ENCODE data around the gene TBCD. TPM values are rescaled to one million over a fixed set of nuclear protein-coding genes. Genes with fewer than 3 reads are reported as not detected.

Gene TBCD
- total RNA-seq, 4 donors from 2014 or later = 30.5 to 94.3 (median 51.8) TPM

DNA sequence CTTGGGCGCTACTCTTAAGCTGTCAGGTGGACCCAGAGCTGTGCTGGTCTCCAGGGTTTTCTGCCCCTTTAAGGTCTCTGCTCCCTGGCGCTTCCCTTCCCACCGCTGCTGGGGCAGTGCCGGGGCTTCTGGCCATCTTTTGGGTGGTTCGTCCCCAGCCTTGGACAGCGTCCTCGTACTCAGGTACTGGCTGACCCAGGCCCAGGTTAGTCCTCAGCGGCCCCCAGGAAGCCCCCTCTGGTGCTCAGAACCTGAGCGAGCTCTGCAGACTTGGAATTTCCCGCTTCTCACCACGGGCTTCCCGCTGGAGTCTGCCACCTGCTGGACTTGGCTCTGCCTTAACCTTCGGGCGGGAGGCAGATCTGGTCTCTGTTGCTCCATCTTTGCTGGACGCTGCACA lies 182.0 kb downstream of the TBCD start:
- TF ChIP-seq, protein P1, sequence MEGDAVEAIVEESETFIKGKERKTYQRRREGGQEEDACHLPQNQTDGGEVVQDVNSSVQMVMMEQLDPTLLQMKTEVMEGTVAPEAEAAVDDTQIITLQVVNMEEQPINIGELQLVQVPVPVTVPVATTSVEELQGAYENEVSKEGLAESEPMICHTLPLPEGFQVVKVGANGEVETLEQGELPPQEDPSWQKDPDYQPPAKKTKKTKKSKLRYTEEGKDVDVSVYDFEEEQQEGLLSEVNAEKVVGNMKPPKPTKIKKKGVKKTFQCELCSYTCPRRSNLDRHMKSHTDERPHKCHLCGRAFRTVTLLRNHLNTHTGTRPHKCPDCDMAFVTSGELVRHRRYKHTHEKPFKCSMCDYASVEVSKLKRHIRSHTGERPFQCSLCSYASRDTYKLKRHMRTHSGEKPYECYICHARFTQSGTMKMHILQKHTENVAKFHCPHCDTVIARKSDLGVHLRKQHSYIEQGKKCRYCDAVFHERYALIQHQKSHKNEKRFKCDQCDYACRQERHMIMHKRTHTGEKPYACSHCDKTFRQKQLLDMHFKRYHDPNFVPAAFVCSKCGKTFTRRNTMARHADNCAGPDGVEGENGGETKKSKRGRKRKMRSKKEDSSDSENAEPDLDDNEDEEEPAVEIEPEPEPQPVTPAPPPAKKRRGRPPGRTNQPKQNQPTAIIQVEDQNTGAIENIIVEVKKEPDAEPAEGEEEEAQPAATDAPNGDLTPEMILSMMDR (IDR thresholded peaks at IDR 0.05) = no peak
- ATAC-seq (ENCODE audit: low FRiP score) = no peak
- peak; percentile 16 for DNase-seq (ENCODE audit: low spot score)

DNA sequence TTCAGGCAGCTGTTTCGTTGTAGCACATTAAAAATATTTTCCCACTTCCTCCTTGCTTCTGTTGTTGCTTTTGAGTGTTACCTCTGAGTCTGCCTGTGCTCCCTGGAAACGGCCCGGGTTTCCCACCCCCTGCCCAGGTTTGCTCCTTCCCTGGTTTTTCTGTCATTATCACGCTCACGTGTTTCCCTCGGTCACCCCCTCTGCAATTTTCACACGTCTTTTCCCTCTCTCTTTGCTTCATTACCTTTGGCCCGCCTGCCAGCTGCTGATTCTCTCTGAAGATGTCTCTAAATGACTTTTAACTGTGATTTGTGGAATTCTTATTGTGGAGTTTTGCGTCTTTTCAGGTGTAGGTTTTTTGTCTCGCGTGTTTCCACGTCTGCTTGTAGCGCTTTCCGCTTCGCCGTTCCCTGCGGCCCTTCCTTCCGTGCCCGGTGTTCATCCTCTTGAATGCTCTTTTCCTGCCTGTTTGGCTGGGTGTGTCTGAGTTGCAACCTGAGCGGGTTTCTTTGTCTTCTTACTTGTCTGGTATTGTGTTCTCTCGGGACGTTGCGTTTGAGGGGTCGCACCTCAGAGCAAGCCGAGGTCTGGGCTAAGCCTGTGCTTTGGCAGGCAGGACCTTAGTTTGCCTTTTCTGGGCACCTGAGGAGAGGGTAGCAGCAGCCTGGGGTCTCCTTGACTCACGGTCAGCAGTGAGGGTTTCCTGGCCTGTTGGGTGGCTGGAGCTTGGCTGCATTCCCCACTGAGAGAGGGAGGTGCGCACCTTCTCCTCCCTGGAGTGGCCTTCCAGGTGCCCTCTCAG lies 184.3 kb downstream of the TBCD start:
- ATAC-seq (ENCODE audit: low FRiP score) = peak; percentile 15
- TF ChIP-seq, protein P1 (IDR thresholded peaks at IDR 0.05) = no peak
- DNase-seq (ENCODE audit: low spot score) = no peak

DNA sequence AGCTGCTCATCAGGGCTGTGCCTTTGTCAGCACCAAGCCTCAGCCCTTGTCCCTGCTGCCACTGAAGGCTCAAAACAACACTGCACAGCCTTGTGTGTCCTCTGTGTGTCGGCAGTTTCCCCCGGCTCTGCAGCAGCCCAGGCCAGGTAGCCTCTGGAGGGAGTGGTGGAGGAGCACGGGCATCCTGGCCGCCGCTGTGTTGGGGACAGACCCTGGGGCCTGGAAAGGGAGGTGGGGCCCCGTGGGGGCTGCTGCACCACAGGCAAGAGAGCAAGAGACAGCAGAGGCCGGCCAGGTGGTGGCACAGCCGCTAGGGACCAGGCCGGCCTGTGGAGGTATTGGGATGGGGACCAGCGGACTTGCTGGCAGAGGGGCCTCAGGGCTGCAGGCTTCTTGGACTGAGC lies 184.9 kb downstream of the TBCD start:
- TF ChIP-seq, protein P1 (IDR thresholded peaks at IDR 0.05) = no peak
- DNase-seq (ENCODE audit: low spot score) (peak; percentile 6), ATAC-seq (ENCODE audit: low FRiP score) (no peak)

DNA sequence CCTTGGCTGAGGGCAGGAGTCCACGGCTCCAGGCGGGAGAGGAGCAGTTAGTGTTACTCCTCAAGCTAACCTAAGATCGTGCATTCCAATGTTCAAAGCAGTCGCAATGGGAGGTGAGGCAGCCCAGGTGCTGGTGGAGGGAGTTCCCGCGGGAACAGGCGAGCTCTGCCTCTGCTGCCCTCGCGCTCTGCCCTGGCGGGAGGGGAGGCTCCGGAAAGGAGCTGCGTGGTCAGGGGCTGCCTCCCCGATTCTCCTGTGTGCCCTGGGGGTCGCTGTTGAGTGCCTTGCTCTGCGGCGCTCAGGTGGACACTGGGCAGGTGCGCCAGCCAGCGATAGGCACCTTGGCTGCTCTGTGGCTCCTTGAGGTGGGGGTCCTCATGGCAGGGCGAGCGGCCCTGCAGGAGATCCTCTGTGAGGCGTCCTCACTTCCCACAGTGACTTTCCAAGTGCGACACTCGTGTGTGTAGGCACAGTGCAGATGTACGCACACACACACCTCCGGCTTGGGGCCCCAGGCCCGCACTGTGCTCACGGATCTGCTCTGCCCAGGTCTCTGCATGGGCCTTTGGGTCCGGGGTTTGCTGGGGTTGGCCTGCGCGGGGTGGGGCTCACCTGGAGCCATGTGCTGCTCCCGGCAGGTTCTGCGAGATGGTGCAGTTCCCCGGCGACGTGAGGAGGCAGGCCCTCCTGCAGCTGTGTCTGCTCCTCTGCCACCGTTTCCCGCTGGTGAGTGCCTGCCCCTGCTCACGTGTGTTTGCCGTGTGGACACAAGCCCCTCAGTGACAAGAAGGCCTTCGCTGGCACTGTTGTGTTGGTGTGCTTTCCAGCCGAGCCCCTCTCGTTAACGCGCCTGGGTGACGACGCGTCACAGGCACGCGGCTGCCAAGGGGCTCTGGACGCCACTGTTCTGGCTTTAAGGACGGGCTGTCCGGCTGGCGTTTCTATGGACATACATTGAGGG lies 185.8 kb downstream of the TBCD start:
- DNase-seq (ENCODE audit: low spot score) (peak; percentile 16), ATAC-seq (ENCODE audit: low FRiP score) (no peak)
- TF ChIP-seq, protein P1 (IDR thresholded peaks at IDR 0.05) = no peak

DNA sequence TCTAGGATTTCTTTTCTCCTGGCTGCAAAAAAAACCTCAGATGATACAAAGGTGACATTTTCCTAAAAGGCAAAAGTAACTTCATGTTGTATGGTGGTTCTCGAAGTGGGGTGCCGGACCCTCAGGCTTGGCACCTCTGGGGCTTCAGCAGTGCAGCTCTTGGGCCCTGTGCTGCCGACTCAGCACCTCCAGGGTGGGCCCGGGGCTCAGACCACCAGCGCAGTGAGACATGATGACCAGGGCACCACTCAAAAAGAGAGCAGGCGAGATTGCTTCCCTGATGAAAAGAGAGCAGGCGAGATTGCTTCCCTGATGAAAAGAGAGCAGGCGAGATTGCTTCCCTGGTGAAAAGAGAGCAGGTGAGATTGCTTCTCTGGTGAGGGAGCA lies 186.6 kb downstream of the TBCD start:
- DNase-seq (ENCODE audit: low spot score) = no peak
- TF ChIP-seq, protein P1 (IDR thresholded peaks at IDR 0.05) = no peak

DNA sequence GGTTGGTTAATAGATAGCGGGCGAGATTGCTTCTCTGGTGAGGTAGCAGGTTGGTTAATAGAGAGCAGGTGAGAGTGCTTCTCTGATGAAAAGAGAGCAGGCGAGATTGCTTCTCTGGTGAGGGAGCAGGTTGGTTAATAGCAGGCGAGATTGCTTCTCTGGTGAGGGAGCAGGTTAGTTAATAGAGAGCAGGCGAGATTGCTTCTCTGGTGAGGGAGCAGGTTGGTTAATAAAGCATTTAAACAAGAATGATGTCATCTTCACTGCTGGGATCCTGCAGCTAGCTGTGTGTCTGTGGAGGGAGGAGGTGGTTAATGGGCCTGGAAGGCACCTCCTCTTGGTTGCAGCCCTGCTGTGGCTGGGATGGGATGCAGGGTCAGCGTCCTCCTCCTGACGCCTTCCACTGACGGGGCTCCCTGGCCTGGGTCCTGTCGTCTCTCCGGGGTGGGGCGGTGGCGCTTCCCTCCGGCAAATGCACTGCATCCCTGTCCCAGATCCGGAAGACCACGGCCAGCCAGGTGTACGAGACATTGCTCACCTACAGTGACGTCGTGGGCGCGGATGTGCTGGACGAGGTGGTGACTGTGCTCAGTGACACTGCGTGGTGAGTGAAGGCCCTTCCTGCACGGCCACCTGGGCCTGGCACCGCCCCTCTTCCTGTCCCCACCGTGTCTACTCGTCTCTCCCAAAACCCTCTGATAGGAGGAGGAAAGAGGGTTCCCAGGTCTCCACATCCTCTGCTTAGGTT lies 187.2 kb downstream of the TBCD start:
- TF ChIP-seq, protein P1 (IDR thresholded peaks at IDR 0.05) = no peak
- DNase-seq (ENCODE audit: low spot score) (no peak), ATAC-seq (ENCODE audit: low FRiP score) (no peak)

More for the DNA sequence above, 186.6 kb downstream of the TBCD start:
- no peak for ATAC-seq (ENCODE audit: low FRiP score)

Measured in omental fat pad (tissue), 4 donors.